H1 (cell line): ENCODE measurements around the gene ACKR2. TPM values are rescaled to one million over a fixed set of nuclear protein-coding genes. Genes with fewer than 3 reads are reported as not detected.

ENCODE experiments used
- CTBP2 ChIP-seq: IDR thresholded peaks from 2 replicates; pipeline ENCODE4 v1.7.0; 2011; ENCODE audit warnings: borderline replicate concordance, mild to moderate bottlenecking, moderate library complexity, mixed read lengths, low read length; ENCODE audit not compliant: insufficient read depth, insufficient read length
- GABPA ChIP-seq: IDR thresholded peaks from 2 replicates; pipeline ENCODE4 v1.6.1; 2011; ENCODE audit warnings: mild to moderate bottlenecking, low read length, moderate library complexity, borderline replicate concordance; ENCODE audit not compliant: insufficient read depth
- KDM1A ChIP-seq: fragments of 200-600, 300-600 bp; sonication (generic); IDR thresholded peaks from 2 replicates; pipeline ENCODE4 v1.7.1; 2016; ENCODE audit warnings: mild to moderate bottlenecking, low read length, borderline replicate concordance
- RFX5 ChIP-seq: IDR thresholded peaks from 2 replicates; pipeline ENCODE4 v1.6.1; 2011; ENCODE audit warnings: low read depth, low read length, improper control_type of control experiment, borderline replicate concordance
- USF2 ChIP-seq: IDR thresholded peaks from 2 replicates; pipeline ENCODE4 v1.6.1; 2011; ENCODE audit warnings: low read length, improper control_type of control experiment
- polyA plus RNA-seq, 7 experiments: library from polyadenylated mRNA; depleted of rRNA in 3 of 7; stranded (reverse) in 5 of 7; unstranded in 2 of 7; fragments of >200 nt in 5 of 7; fragments of 200-250 nt in 2 of 7; gene quantifications; 1 replicate in 5 of 7; 2 replicates in 1 of 7; 4 replicates in 1 of 7; pipeline versions ENCODE4 v1.2.1 to v1.2.3, GENCODE V29; 2011 to 2013; ENCODE audit warnings: missing spikeins in 2 of 7, mixed read lengths in 2 of 7
- total RNA-seq: library from RNA; stranded (reverse); fragmentation: NEBNext Ultra II Directional; extraction: Animal tissue kit (Norgen Biotek cat#: 25700); gene quantifications from 2 replicates; pipeline ENCODE4 v1.2.1, GENCODE V29; 2021

The ACKR2 gene
- total and polyA plus RNA-seq, 2 of the 8 experiments (the other 6 are each of a cell fraction or from before 2014, with no cell fraction given): 0.09 to 0.12 TPM

GRCh38 chr3:42849017-42849416, 39.8 kb downstream of the ACKR2 start (continued):
- TF ChIP-seq USF2 (no peak), RFX5 (no peak), GABPA (no peak), CTBP2 (no peak), KDM1A (no peak)
